K562 (cell line): ENCODE results near the gene AOC1. TPM values are rescaled to one million over a fixed set of nuclear protein-coding genes. Genes with fewer than 3 reads are reported as not detected.

ENCODE experiments used
- ATAC-seq: fragments of 200-7000 bp; cut with Tn5 transposase; 3 replicates; pipeline ENCODE4 v1.9.1; 2020; ENCODE audit warnings: moderate library complexity
- BruUV-seq: library from RNA; stranded (reverse); fragments of 400-500 nt; replicated peaks from 2 replicates; lab custom pipeline; 2021; lab: Mats Ljungman, UMichigan
- CTCF ChIA-PET: fragments of 300-600 bp; formaldehyde crosslinking; extraction: SDS; loops from one replicate; lab custom pipeline; 2021; ENCODE audit warnings: low intra/inter-chr PET ratio; lab: Yijun Ruan, JAX
- POLR2A ChIA-PET: fragments of 300-600, 350-650 bp; sonication (Branson Sonifier 250); formaldehyde crosslinking; extraction: SDS; loops from one replicate; lab custom pipeline; 2021; ENCODE audit warnings: antibody characterized with exemption, inconsistent platforms; lab: Yijun Ruan, JAX
- DNase-seq, 4 experiments: peaks; one replicate each; pipeline versions ENCODE4 v3.0.0 to v3.0.0-alpha.2; 2011 to 2018; ENCODE audit warnings: low spot score in 3 of 4, mixed read lengths in 3 of 4; ENCODE audit errors: extremely low read depth in 1 of 4
- FAIRE-seq: peaks from 2 replicates; lab custom pipeline; 2011; peaks lifted over from hg19 to GRCh38; lab: Jason Lieb, UNC
- H2AFZ ChIP-seq: 2 replicates; pipeline ENCODE4 v1.6.0; 2011; ENCODE audit warnings: low read depth, low read length, control low read depth, inconsistent platforms
- H3K27ac ChIP-seq: fragments of 200-600 bp; 3 replicates; pipeline ENCODE4 v1.8.0; 2011; ENCODE audit warnings: low read depth, mild to moderate bottlenecking, control low read depth, inconsistent platforms, low read length, moderate library complexity, mixed read lengths; ENCODE audit errors: extremely low read depth
- H3K27me3 ChIP-seq, 2 experiments: fragments of 300-600 bp in 1 of 2; 2 replicates in 1 of 2; 3 replicates in 1 of 2; pipeline versions ENCODE4 v1.6.0 to v1.8.0; 2011; ENCODE audit warnings: inconsistent platforms in 2 of 2, low read length in 2 of 2, mild to moderate bottlenecking in 1 of 2, mixed read lengths in 1 of 2, moderate library complexity in 1 of 2; ENCODE audit not compliant: control insufficient read depth in 2 of 2, insufficient read depth in 2 of 2
- H3K36me3 ChIP-seq: fragments of 300-600 bp; 3 replicates; pipeline ENCODE4 v1.8.0; 2011; ENCODE audit warnings: mild to moderate bottlenecking, low read length, inconsistent platforms; ENCODE audit not compliant: control insufficient read depth, insufficient read depth
- H3K4me1 ChIP-seq, 2 experiments: fragments of 200-600 bp in 1 of 2; replicated peaks in 1 of 2; 2 replicates in 1 of 2; 3 replicates in 1 of 2; pipeline versions ENCODE4 v1.5.1 to v1.8.0; 2011; ENCODE audit warnings: inconsistent platforms in 2 of 2, low read length in 2 of 2, mild to moderate bottlenecking in 1 of 2, mixed read lengths in 1 of 2, moderate library complexity in 1 of 2; ENCODE audit not compliant: control insufficient read depth in 2 of 2, insufficient read depth in 2 of 2
- H3K4me2 ChIP-seq: 2 replicates; pipeline ENCODE4 v1.6.1; 2011; ENCODE audit warnings: low read length, control low read depth, inconsistent platforms, mixed read lengths; ENCODE audit not compliant: insufficient read depth
- H3K4me3 ChIP-seq: fragments of 200-600 bp; sonication (generic), shearing (Covaris generic); 2 replicates; pipeline ENCODE4 v1.5.1; 2016; ENCODE audit warnings: control low read depth, inconsistent platforms
- H3K79me2 ChIP-seq: fragments of 200-600 bp; 3 replicates; pipeline ENCODE4 v1.8.0; 2011; ENCODE audit warnings: low read length, inconsistent platforms; ENCODE audit not compliant: control insufficient read depth, insufficient read depth
- H3K9ac ChIP-seq, 2 experiments: 2 replicates each; pipeline versions ENCODE4 v1.6.0 to v1.6.1; 2011; ENCODE audit warnings: low read depth in 2 of 2, low read length in 2 of 2, control low read depth in 1 of 2, inconsistent platforms in 1 of 2, mild to moderate bottlenecking in 1 of 2, mixed read lengths in 1 of 2; ENCODE audit not compliant: insufficient read depth in 1 of 2
- H3K9me1 ChIP-seq: one replicate; pipeline ENCODE4 v1.6.0; 2011; ENCODE audit warnings: inconsistent platforms, mild to moderate bottlenecking, low read length, moderate library complexity; ENCODE audit not compliant: control insufficient read depth, insufficient read depth
- H3K9me3 ChIP-seq: replicated peaks from 2 replicates; pipeline ENCODE4 v1.5.1; 2011; ENCODE audit warnings: low read depth, low read length, inconsistent platforms; ENCODE audit not compliant: control insufficient read depth, insufficient read depth
- H4K20me1 ChIP-seq: replicated peaks from 2 replicates; pipeline ENCODE4 v1.6.1; 2011; ENCODE audit warnings: low read length, inconsistent platforms, mixed read lengths; ENCODE audit not compliant: control insufficient read depth, insufficient read depth
- ATF1 ChIP-seq, 2 experiments: fragments of 450-650 bp in 1 of 2; IDR thresholded peaks; 2 replicates each; pipeline ENCODE4 v1.6.1; 2016; ENCODE audit warnings: missing compliant biosample characterization in 1 of 2, missing genetic modification characterization in 1 of 2
- MCM7 ChIP-seq, 2 experiments: fragments of 450-650 bp; IDR thresholded peaks; 2 replicates each; pipeline ENCODE4 v1.6.1; 2016 to 2018
- MYBL2 ChIP-seq, 2 experiments: fragments of 450-650 bp in 1 of 2; sonication (generic) in 1 of 2; formaldehyde crosslinking in 1 of 2; IDR thresholded peaks; 2 replicates each; pipeline versions ENCODE4 v1.6.1 to v1.8.1; 2017 to 2022; ENCODE audit warnings: borderline replicate concordance in 1 of 2, inconsistent platforms in 1 of 2, low read depth in 1 of 2, mild to moderate bottlenecking in 1 of 2, missing genetic modification reagents in 1 of 2, moderate library complexity in 1 of 2
- NR4A1 ChIP-seq, 2 experiments: fragments of 250-450 bp in 1 of 2; fragments of 450-650 bp in 1 of 2; sonication (Bioruptor Pico) in 1 of 2; IDR thresholded peaks; 2 replicates each; pipeline versions ENCODE4 v1.4.0 to v1.6.1; 2016 to 2020; ENCODE audit warnings: mild to moderate bottlenecking in 2 of 2, missing compliant biosample characterization in 1 of 2, missing genetic modification characterization in 1 of 2, moderate library complexity in 1 of 2
- SNIP1 ChIP-seq: fragments of 450-650 bp; IDR thresholded peaks from 2 replicates; pipeline ENCODE4 v1.7.1; 2017; ENCODE audit warnings: low read depth, mild to moderate bottlenecking
- TCF7 ChIP-seq: sonication (generic); IDR thresholded peaks from 2 replicates; pipeline ENCODE4 v1.6.1; 2016; ENCODE audit warnings: antibody characterized with exemption, borderline replicate concordance
- TFAP4 ChIP-seq: sonication (generic); formaldehyde crosslinking; IDR thresholded peaks from 2 replicates; pipeline ENCODE4 v1.8.0; 2022; ENCODE audit warnings: missing genetic modification reagents, mild to moderate bottlenecking, moderate library complexity, borderline replicate concordance
- THAP7 ChIP-seq: fragments of 250-450 bp; sonication (Bioruptor Pico); IDR thresholded peaks from 2 replicates; pipeline ENCODE4 v1.5.0; 2021
- ZC3H8 ChIP-seq: fragments of 450-650 bp; IDR thresholded peaks from 2 replicates; pipeline ENCODE4 v1.6.1; 2017
- WGBS: fragments of 100-300 bp; shearing (Covaris generic); methylation state at CpG from one replicate; pipeline ENCODE4 v1.1.6; 2016; ENCODE audit warnings: low coverage, mixed read lengths; ENCODE audit not compliant: insufficient coverage; ENCODE audit errors: missing lambda C conversion rate; 5-methylcytosine and 5-hydroxymethylcytosine counted together
- in situ Hi-C: fragments of 300-500 bp; cut with MboI; formaldehyde crosslinking; loops from 4 replicates; pipeline ENCODE4 v1.15.0; 2018; ENCODE audit warnings: inconsistent platforms, mixed read lengths
- intact Hi-C: fragments of 100-400 bp; cut with micrococcal nuclease; formaldehyde crosslinking; loops from 2 replicates; pipeline ENCODE4 v1.14.2; 2022
- polyA plus RNA-seq, 8 experiments: library from polyadenylated mRNA; depleted of rRNA in 4 of 8; stranded (reverse) in 5 of 8; unstranded in 3 of 8; fragments of >200 nt; fragmentation: Nextera tagmentation in 2 of 8; fragmentation: Illumina TruSeq in 1 of 8; extraction: Ambion mirVana in 2 of 8; extraction: Trizol in 1 of 8; gene quantifications; 2 replicates each; pipeline versions ENCODE4 v1.2.1 to v1.2.3, GENCODE V29; 2011 to 2014; ENCODE audit warnings: inconsistent platforms in 1 of 8, missing spikeins in 1 of 8
- total RNA-seq, 7 experiments: library from RNA; depleted of rRNA in 6 of 7; stranded (reverse); fragments of >200 nt in 6 of 7; fragmentation: Illumina TruSeq in 2 of 7; extraction: Trizol in 2 of 7; gene quantifications; 2 replicates each; pipeline versions ENCODE4 v1.2.1 to v1.2.3, GENCODE V29; 2011 to 2021; ENCODE audit warnings: low replicate concordance in 1 of 7
- TF ChIP-seq, protein P1 (sequence below): fragments of 450-650 bp; formaldehyde crosslinking; IDR thresholded peaks from 2 replicates; pipeline ENCODE4 v1.4.0; 2020; ENCODE audit warnings: mild to moderate bottlenecking, mixed read lengths

AOC1 gene
- total and polyA plus RNA-seq, 9 of the 15 experiments (the other 6 are each of a cell fraction or from before 2014, with no cell fraction given): not detected

- no peak for ATAC-seq
- no peak for TF ChIP-seq TFAP4 (CRISPR knock-in tag)
- no peak for TF ChIP-seq TCF7
- TF ChIP-seq MYBL2 (IDR thresholded peaks at IDR 0.05; ENCODE audit: low read depth): no peak
- no peak for TF ChIP-seq MYBL2 (CRISPR knock-in tag; IDR thresholded peaks at IDR 0.05; ENCODE audit: borderline replicate concordance)
- no peak for TF ChIP-seq THAP7 (CRISPR knock-in tag)
- TF ChIP-seq ATF1 (CRISPR knock-in tag; IDR thresholded peaks at IDR 0.05): no peak
- no peak for TF ChIP-seq ATF1 (tag; IDR thresholded peaks at IDR 0.05)
- no peak for TF ChIP-seq NR4A1 (CRISPR knock-in tag; IDR thresholded peaks at IDR 0.05)
- TF ChIP-seq NR4A1 (tag; IDR thresholded peaks at IDR 0.05): no peak
- no peak for TF ChIP-seq MCM7 (IDR thresholded peaks at IDR 0.05)
- TF ChIP-seq, protein P1, sequence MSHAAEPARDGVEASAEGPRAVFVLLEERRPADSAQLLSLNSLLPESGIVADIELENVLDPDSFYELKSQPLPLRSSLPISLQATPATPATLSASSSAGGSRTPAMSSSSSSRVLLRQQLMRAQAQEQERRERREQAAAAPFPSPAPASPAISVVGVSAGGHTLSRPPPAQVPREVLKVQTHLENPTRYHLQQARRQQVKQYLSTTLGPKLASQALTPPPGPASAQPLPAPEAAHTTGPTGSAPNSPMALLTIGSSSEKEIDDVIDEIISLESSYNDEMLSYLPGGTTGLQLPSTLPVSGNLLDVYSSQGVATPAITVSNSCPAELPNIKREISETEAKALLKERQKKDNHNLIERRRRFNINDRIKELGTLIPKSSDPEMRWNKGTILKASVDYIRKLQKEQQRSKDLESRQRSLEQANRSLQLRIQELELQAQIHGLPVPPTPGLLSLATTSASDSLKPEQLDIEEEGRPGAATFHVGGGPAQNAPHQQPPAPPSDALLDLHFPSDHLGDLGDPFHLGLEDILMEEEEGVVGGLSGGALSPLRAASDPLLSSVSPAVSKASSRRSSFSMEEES: no peak
- no peak for TF ChIP-seq SNIP1
- TF ChIP-seq ZC3H8: no peak
- TF ChIP-seq, all 486 proteins: peak for 0
- Histone ChIP-seq H3K27ac (no peak overlapping the region), H2AFZ (no peak overlapping the region), H3K4me2 (no peak overlapping the region), H3K4me3 (no peak overlapping the region), H3K9me1 (no peaks in the 10 kb centered on the region), H3K9ac (no peak overlapping the region), H4K20me1 (no peaks in the 10 kb centered on the region), H3K27me3 (peaks cover 40 to 59% of the 10 kb centered on the region in 2 experiments; a peak in 4 of 5 replicates), H3K79me2 (no peaks in the 10 kb centered on the region), H3K36me3 (no peaks in the 10 kb centered on the region), H3K4me1 (no peaks in the 10 kb centered on the region), H3K9me3 (no peaks in the 10 kb centered on the region)
- FAIRE-seq: no peak
- in situ Hi-C loops (no loop called here), intact Hi-C loops (no loop called here)
- no TSS peak for BruUV-seq
- ChIA-PET POLR2A (interaction anchor here (1.0 to 1.7 kb wide), 2 partner anchors 9 to 21 kb away, joined by 5 read pairs; no protein-coding TSS in a partner anchor), CTCF (no interaction called here)
- peak in 1 of 4 experiments; percentile 4 for DNase-seq
- 3% methylated on average over 7 of the region's 7 CpGs for WGBS
Observed at GRCh38 chr7:150867605-150868004, 15.3 kb downstream of the AOC1 start.
